Natural killer cell (primary cell): ENCODE measurements around the gene HIP1. TPM values are rescaled to one million over a fixed set of nuclear protein-coding genes. Genes with fewer than 3 reads are reported as not detected.
A peak's percentile ranks its signal among the peaks of the same experiment; 100 is the strongest.
"Not testable (repeated sequence)": the region's sequence is repeated elsewhere in the genome, so short reads cannot be mapped to it uniquely, and the experiment has no call there.

Experiments used
- ATAC-seq, 3 donors: fragments of 150-1000 bp in 2 of 3; fragments of 200-7000 bp in 1 of 3; cut with Tn5 transposase; 1 replicate in 1 of 3; 2 replicates in 2 of 3; pipeline ENCODE4 v1.10.0; 2021; ENCODE audit warnings: mild to moderate bottlenecking in 2 of 3, moderate library complexity in 2 of 3
- DNase-seq, 2 donors: peaks; one replicate each; pipeline versions ENCODE4 v3.0.0 to v3.0.0-alpha.2; 2013 to 2021; ENCODE audit warnings: mixed read lengths in 1 of 2
- H3K27ac ChIP-seq: one replicate; pipeline ENCODE4 v1.5.1; 2013; ENCODE audit warnings: mild to moderate bottlenecking, low read length
- H3K27me3 ChIP-seq: one replicate; pipeline ENCODE4 v1.6.1; 2013; ENCODE audit warnings: low read length; ENCODE audit not compliant: control insufficient read depth, insufficient read depth
- H3K36me3 ChIP-seq: one replicate; pipeline ENCODE4 v1.6.1; 2013; ENCODE audit warnings: low read length; ENCODE audit not compliant: control insufficient read depth, insufficient read depth
- H3K4me1 ChIP-seq: one replicate; pipeline ENCODE4 v1.6.1; 2013; ENCODE audit warnings: low read length; ENCODE audit not compliant: control insufficient read depth, insufficient read depth
- H3K4me3 ChIP-seq: one replicate; pipeline ENCODE4 v1.5.1; 2013; ENCODE audit warnings: low read length
- H3K9me3 ChIP-seq: one replicate; pipeline ENCODE4 v1.6.1; 2013; ENCODE audit warnings: low read length; ENCODE audit not compliant: control insufficient read depth, insufficient read depth
- H3K27ac Mint-ChIP-seq, 2 donors: one replicate each; pipeline ENCODE4 v1.8.0; 2022; ENCODE audit warnings: mild to moderate bottlenecking in 2 of 2, mixed read lengths in 2 of 2, moderate library complexity in 1 of 2
- H3K27me3 Mint-ChIP-seq, 2 donors: one replicate each; pipeline ENCODE4 v1.8.0; 2022; ENCODE audit warnings: low read depth in 2 of 2, mixed read lengths in 2 of 2
- H3K36me3 Mint-ChIP-seq: one replicate; pipeline ENCODE4 v1.8.0; 2022; ENCODE audit warnings: mixed read lengths
- H3K4me1 Mint-ChIP-seq, 2 donors: one replicate each; pipeline ENCODE4 v1.8.0; 2022; ENCODE audit warnings: mixed read lengths in 2 of 2
- H3K4me3 Mint-ChIP-seq: one replicate; pipeline ENCODE4 v1.8.0; 2022; ENCODE audit warnings: mild to moderate bottlenecking, moderate library complexity, mixed read lengths
- H3K9me3 Mint-ChIP-seq, 2 donors: one replicate each; pipeline ENCODE4 v1.8.0; 2022; ENCODE audit warnings: mixed read lengths in 2 of 2
- WGBS: methylation state at CpG from one replicate; pipeline ENCODE4 v1.1.7; 2013; ENCODE audit warnings: missing lambda C conversion rate; ENCODE audit not compliant: insufficient coverage; 5-methylcytosine and 5-hydroxymethylcytosine counted together
- intact Hi-C: fragments of 100-400 bp; cut with micrococcal nuclease; formaldehyde crosslinking; loops from one replicate; pipeline ENCODE4 v1.14.2; 2022
- total RNA-seq, 4 donors: library from RNA; stranded (reverse); fragments of 120-200 nt in 1 of 4; gene quantifications; one replicate each; pipeline versions ENCODE4 v1.2.3 to v1.2.4, GENCODE V29; 2013 to 2022
- TF ChIP-seq, protein P1 (sequence below): fragments of 200-600 bp; IDR thresholded peaks from one replicate; pipeline ENCODE4 v1.8.0; 2022; ENCODE audit warnings: antibody characterized with exemption

HIP1 gene
- total RNA-seq, 3 donors from 2014 or later (not counting 1 experiment from before 2014, with no cell fraction given) = 17.1 to 27.9 (median 23.1) TPM

DNA sequence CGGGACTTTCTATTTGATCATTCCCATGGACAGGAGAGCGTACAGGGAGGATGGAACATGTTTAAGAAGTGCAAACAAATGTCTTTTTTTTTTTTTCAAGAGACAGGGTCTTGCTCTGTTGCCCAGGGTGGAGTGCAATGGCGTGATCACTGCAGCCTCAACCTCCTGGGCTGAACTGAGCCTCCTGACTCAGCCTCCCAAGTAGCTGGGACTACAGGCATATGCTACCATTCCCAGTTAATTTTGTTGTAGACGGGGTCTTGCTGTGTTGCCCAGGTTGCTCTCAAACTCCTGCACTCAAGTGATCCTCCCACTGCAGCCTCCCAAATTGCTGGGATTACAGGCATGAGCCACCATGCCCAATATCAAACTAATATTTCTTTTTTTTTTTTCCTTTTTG, 206.1 kb downstream of the HIP1 start:
- Histone ChIP-seq H3K4me3 (no peak overlapping the region), H3K27me3 (no peaks in the 10 kb centered on the region), H3K27ac (no peak overlapping the region), H3K36me3 (peaks cover 11% of the 10 kb centered on the region), H3K9me3 (no peaks in the 10 kb centered on the region), H3K4me1 (peaks cover 6% of the 10 kb centered on the region)
- ATAC-seq (no peak), DNase-seq (no peak)
- no peak overlapping the region for H3K4me3 Mint-ChIP-seq
- peaks cover 0 to 6% of the 10 kb centered on the region in 2 donors for H3K4me1 Mint-ChIP-seq
- no peaks in the 10 kb centered on the region for H3K27me3 Mint-ChIP-seq
- intact Hi-C loops = no loop called here
- H3K27ac Mint-ChIP-seq = no peak overlapping the region
- TF ChIP-seq, protein P1, sequence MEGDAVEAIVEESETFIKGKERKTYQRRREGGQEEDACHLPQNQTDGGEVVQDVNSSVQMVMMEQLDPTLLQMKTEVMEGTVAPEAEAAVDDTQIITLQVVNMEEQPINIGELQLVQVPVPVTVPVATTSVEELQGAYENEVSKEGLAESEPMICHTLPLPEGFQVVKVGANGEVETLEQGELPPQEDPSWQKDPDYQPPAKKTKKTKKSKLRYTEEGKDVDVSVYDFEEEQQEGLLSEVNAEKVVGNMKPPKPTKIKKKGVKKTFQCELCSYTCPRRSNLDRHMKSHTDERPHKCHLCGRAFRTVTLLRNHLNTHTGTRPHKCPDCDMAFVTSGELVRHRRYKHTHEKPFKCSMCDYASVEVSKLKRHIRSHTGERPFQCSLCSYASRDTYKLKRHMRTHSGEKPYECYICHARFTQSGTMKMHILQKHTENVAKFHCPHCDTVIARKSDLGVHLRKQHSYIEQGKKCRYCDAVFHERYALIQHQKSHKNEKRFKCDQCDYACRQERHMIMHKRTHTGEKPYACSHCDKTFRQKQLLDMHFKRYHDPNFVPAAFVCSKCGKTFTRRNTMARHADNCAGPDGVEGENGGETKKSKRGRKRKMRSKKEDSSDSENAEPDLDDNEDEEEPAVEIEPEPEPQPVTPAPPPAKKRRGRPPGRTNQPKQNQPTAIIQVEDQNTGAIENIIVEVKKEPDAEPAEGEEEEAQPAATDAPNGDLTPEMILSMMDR = no peak
- 92% methylated on average over 4 of the region's 4 CpGs for WGBS
- no peaks in the 10 kb centered on the region for H3K9me3 Mint-ChIP-seq
- H3K36me3 Mint-ChIP-seq = no peaks in the 10 kb centered on the region

DNA sequence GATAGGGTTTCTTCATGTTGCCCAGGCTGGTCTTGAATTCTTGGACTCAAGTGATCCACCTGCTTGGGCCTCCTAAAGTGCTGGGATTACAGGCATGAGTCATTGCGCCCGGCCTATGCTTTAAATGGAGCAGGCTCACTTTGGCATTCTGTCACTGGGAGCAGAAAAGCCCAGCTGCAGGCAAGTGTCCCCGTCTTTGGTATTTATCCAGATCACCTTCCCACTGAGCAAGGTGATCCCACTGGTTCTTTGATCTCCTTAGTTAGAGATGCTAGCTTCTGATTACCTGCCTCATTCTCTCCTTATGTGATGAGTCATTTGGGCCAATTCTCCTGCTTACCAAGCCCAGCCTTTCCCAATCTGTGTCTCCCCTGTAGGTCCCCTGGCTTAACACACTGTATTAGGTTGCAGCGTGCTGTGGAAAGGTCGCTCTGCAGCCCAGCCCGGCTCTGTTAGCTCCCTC, 207.4 kb downstream of the HIP1 start:
- Mint-ChIP-seq H3K9me3 (no peaks in the 10 kb centered on the region), H3K27ac (no peak overlapping the region), H3K27me3 (no peaks in the 10 kb centered on the region), H3K36me3 (no peaks in the 10 kb centered on the region), H3K4me1 (peaks cover 11 to 17% of the 10 kb centered on the region in 2 donors), H3K4me3 (no peak overlapping the region)
- H3K9me3 ChIP-seq = no peaks in the 10 kb centered on the region
- no peaks in the 10 kb centered on the region for H3K27me3 ChIP-seq
- intact Hi-C loops = no loop called here
- H3K27ac ChIP-seq = no peak overlapping the region
- no peak overlapping the region for H3K4me3 ChIP-seq
- H3K36me3 ChIP-seq = peaks cover 2% of the 10 kb centered on the region
- TF ChIP-seq, protein P1 = no peak
- DNase-seq (no peak), ATAC-seq (no peak)
- peaks cover 16% of the 10 kb centered on the region for H3K4me1 ChIP-seq
- WGBS = 93% methylated on average over 6 of the region's 6 CpGs

DNA sequence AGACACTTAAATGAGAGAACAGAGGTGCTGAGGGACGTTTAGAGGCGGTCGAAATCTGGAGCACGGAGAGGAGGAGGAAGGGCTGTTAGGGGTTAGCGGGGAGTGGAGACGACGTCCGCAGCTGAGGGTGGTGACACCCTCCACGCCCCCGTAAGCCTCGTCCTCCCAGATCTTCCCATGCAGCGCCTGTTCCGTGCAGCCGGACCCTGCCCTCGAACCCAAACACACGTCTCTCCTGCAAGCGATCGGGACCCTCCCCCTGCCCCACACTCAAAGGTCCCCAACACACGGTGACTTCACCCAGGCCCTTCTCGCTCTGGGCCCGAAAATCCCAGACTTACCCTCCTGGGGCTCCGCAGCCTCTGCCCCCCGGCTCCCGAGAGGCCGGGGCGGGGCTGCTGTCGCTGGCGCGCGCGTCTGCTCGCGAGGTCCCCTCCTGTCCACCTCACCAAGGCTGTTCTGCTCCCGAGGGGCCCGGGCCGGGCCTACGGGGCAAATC, 211.5 kb downstream of the HIP1 start:
- ATAC-seq, H3K27me3 ChIP-seq, H3K9me3 Mint-ChIP-seq, H3K9me3 ChIP-seq, intact Hi-C loops, H3K27me3 Mint-ChIP-seq: not testable (repeated sequence)
- peak overlapping the region; percentile 78 to 87 for H3K27ac Mint-ChIP-seq
- DNase-seq = peak in 1 of 2 donors; percentile 23
- H3K36me3 ChIP-seq = peaks cover 15% of the 10 kb centered on the region
- peak overlapping the region; percentile 92 for H3K4me3 Mint-ChIP-seq
- peak overlapping the region; percentile 55 for H3K4me3 ChIP-seq
- H3K27ac ChIP-seq = peak overlapping the region; percentile 43
- H3K4me1 ChIP-seq = peaks cover 22% of the 10 kb centered on the region
- WGBS = under 1% methylated on average over 37 of the region's 37 CpGs
- peaks cover 16% of the 10 kb centered on the region for H3K36me3 Mint-ChIP-seq
- peaks cover 30 to 33% of the 10 kb centered on the region in 2 donors for H3K4me1 Mint-ChIP-seq

DNA sequence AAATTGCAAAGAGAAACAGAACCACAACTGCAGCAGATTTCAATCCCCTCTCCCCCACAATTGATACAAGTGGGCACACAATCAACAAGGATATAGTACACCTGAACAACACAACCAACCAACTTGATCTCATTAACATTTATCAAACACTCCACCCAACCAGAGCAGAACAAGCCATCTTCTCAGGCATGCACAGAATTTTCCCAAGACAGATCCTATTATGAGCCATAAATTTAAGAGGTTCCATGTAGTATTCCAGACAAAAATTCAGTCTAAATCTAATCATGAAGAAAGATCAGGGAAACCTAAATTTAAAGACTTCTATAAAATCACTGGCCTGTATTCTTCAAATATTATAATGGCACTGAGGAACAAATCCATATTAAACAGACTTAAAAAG, 217.0 kb downstream of the HIP1 start:
- DNase-seq, H3K27me3 Mint-ChIP-seq, intact Hi-C loops, H3K9me3 Mint-ChIP-seq, H3K4me1 ChIP-seq, H3K4me3 ChIP-seq, H3K27ac ChIP-seq, H3K27ac Mint-ChIP-seq, H3K9me3 ChIP-seq, H3K4me3 Mint-ChIP-seq, ATAC-seq, H3K27me3 ChIP-seq: not testable (repeated sequence)
- Mint-ChIP-seq H3K4me1 (peaks cover 33 to 39% of the 10 kb centered on the region in 2 donors), H3K36me3 (peaks cover 40% of the 10 kb centered on the region)
- peaks cover 18% of the 10 kb centered on the region for H3K36me3 ChIP-seq

DNA sequence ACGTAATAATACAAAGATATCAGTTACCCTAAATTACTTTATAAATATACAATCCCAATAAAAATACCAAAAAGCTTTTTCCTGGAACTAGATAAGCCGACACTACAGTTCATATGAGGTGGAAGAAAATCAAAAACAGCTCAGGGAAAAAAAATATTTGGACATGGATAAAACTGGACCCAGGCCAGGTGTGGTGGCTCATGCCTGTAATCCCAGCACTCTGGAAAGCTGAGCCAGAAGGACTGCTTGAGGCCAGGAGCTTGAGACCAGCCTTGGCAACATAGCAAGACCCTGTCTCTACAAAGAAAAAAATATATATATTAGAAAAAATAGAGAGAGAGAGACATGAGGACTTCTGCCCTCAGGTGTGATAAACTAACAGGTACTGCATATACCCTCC, 219.9 kb downstream of the HIP1 start:
- intact Hi-C loops, H3K9me3 Mint-ChIP-seq, ATAC-seq, H3K27me3 ChIP-seq, H3K27ac Mint-ChIP-seq, H3K9me3 ChIP-seq, H3K4me1 ChIP-seq, DNase-seq, H3K27ac ChIP-seq, H3K4me3 ChIP-seq, H3K27me3 Mint-ChIP-seq, H3K4me3 Mint-ChIP-seq: not testable (repeated sequence)
- 100% methylated on average over 1 of the region's 2 CpGs for WGBS
- Mint-ChIP-seq H3K4me1 (peaks cover 17 to 24% of the 10 kb centered on the region in 2 donors), H3K36me3 (peaks cover 33% of the 10 kb centered on the region)
- peaks cover 13% of the 10 kb centered on the region for H3K36me3 ChIP-seq

DNA sequence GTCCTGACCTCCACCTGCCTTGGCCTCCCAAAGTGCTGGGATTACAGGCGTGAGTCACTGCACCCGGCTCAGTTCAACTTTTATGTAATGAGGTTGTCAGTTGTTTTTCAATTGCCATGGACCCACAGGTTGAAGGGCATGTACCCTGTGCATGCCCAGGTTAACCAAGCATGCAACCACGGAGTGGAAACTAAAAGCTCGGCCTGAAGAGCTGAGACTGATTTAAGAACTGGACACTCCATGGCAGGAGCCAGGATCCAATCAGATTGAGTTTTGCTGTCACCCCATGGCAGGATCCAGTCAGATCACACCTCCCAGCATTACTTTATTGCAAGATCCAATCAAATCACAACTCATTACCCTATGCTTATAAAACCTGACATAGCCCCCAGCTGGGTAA, 229.7 kb downstream of the HIP1 start:
- H3K36me3 ChIP-seq, H3K4me3 ChIP-seq, H3K4me3 Mint-ChIP-seq, intact Hi-C loops, H3K27me3 Mint-ChIP-seq, H3K27ac ChIP-seq, H3K4me1 Mint-ChIP-seq, DNase-seq, H3K36me3 Mint-ChIP-seq, H3K27ac Mint-ChIP-seq, H3K9me3 ChIP-seq, H3K27me3 ChIP-seq, H3K4me1 ChIP-seq, H3K9me3 Mint-ChIP-seq, ATAC-seq: not testable (repeated sequence)
- no CpG with 5 or more reads among the region's 4 CpGs for WGBS

DNA sequence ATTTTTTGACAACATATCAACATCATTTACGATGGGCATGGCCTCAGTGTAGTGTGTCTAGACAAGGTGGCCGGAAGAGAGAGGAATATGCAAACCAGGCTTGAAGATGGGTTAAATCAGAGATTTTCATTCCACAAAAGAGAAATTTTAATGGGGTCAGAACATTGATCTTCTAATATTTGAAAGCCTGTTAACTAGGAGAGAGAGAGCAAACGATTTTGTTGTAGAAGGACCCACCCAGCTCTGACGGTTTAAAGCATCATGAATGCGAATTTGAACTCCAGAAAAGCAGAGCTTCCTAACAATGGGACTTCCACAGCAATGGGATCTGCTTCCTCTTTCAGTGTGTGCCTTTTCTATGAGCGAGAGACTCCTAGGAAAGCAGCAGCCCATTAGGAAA, 246.7 kb downstream of the HIP1 start, which contains the start of gene SPDYE5:
Gene SPDYE5 (plus strand): TSS at position 301 of the 400 bp plus-strand sequence. CDS start 1,728 bp downstream, outside the sequence.
- H3K9me3 ChIP-seq, H3K27ac Mint-ChIP-seq, DNase-seq, H3K36me3 ChIP-seq, H3K27ac ChIP-seq, intact Hi-C loops, H3K27me3 ChIP-seq, H3K27me3 Mint-ChIP-seq, ATAC-seq, H3K4me1 ChIP-seq, H3K4me3 Mint-ChIP-seq, H3K4me3 ChIP-seq, H3K9me3 Mint-ChIP-seq, H3K36me3 Mint-ChIP-seq: not testable (repeated sequence)
- WGBS = 96% methylated on average over 2 of the region's 6 CpGs
- peaks cover 3 to 11% of the 10 kb centered on the region in 2 donors for H3K4me1 Mint-ChIP-seq
